Epidermal melanocyte (primary cell): Measurements from ENCODE around the gene LTBP3.

Source experiments
- DNase-seq: peaks from one replicate; pipeline ENCODE4 v3.0.0; 2011; ENCODE audit warnings: low spot score; ENCODE audit not compliant: insufficient read length

LTBP3 gene

DNA sequence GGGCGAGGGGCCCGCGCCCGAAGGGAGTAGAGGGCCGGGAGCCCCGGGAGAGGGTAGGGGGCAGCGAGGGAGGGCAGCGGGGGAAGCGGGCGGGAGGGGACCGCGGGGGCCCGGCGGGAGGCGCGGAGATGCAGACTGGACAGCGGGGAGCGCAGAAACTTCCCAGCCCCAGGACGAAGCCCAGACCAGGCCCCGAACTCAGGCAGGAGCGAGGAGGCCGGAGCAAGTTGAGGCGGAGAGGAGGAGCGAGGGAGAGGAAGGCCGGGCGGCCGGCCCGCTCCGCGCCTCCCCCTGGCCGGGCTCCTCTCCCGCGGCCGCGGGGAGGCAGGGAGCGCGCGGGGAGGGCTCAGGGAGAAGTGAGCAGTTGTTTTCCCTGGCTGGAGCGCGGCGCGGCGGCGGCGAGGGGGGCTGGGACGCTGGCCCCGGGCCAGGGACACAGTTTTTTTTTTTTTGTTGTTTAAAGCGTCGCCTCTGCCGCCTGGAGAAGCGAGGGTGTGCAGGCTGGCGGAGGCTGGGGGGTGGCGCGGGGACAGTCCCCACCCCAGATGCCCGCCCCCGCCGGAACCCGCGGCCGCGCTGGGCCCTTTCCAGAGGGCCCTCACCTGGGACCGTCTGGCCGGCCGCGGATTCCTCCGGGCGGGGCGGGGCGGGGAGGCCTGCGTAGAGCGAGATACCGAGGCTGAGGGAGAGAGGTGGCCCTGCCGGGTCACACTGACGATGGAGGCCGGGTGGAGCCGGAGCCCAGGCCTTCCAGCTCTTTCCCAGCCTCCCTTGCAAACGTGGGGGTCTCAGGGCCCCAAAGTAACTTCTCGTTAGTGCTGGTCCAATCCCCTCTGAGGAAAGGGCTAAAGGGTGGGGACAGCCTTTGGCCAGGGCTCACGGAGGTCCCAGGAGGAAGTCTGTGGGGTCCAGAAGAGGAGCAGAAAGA is at the start of gene LTBP3:
Gene LTBP3, minus strand, starts transcription at position 358 of the 928 bp plus-strand sequence. CDS start 400 bp downstream, outside the sequence.
- peak; percentile 94 for DNase-seq

DNA sequence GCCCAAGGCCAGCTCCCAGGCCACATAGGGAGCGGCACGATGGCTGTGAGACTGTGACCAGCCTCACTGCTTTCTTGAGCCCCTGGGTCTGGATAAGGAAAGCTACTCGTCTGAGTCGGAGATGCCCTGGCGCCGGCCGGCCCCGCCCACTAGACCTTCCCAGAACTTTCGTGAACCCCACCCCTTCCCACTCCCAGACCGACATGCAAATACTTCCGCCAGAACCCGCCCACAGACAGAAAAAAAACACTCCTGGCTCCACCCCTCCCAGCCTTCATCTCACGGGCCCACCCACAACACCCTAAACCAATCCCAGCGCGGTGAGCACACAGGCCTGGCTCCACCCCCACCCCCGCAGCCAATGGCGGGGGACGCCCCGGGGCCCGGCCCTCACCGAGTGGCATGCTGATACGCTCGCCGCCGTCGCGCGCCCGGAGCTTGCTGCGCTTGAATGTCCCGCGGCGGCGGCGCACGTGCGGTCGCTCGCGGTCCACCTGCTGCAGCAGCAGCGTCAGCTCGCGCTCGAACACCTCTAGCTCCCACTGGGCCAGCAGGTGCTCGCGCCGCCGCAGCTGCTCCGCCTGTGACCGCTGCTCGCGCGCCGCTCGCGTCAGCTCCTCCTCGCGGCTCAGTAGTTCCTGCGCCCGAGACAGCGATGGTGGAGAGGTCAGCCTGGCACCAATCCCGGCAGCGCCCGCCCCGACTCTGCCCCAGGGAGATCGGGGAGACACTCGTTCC is 48.9 kb upstream of the LTBP3 start:
- DNase-seq = peak; percentile 100

GRCh38 chr11:65604258-65604657 is 46.1 kb upstream of the LTBP3 start:
- DNase-seq = no peak

DNA sequence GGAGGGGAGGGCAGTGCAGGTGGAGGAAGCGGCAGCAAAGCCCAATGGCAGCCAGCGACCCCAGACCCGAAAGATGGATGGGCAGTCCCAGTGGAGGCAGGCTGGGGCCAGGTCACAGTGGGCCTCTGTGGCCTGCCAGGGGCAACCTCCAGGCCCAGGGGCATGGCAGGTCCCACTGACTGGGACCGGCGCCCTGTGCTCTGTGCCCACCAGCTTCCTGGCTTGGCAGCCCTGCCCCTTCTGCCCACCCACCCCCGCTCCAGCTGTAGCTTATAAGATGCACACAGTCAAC is 41.7 kb upstream of the LTBP3 start:
- no peak for DNase-seq

DNA sequence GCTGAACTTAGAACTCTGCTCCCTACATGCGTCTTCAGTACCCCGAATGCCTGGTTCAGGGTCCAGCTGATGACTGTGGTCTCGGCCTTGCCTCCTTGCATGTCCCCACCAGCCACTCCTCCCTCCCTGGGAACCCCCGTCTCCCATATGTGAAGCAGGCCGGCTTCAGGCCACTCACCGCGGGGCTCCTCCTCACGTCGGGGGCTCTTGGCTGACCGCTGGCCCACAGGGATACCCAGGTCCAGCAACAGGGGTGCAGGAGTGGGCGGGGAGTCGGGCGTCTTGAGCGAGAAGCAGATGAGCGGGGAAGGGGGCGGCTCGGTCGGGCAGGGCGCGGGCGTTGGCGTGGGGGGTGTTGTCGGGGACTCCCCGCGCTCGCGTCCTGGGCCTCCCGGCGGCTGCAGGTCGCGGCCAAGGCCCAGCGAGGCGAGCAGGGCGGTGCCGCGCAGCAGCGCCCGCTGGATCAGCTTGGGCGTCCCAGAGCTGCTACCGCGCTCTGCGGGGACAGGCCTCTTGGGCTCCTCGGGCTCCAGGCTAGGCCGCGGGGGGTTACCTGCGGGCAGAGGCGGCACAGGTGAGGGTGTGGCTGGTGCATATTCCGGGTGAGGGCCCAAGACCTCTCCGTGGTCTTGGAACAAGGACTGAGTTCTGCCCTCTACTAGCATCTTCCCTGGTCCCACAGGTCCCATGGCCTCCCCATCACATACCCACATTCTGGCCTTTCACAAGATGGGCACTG is 41.2 kb upstream of the LTBP3 start:
- DNase-seq = no peak

- DNase-seq = no peak
Measured at GRCh38 chr11:65598258-65598699, 40.1 kb upstream of the LTBP3 start.

- no peak for DNase-seq
Measured at GRCh38 chr11:65596520-65596919, 38.4 kb upstream of the LTBP3 start.

GRCh38 chr11:65595543-65596281 is 37.6 kb upstream of the LTBP3 start, which contains the start of gene KCNK7:
Gene KCNK7 (minus strand): TSS chr11:65595800. CDS start chr11:65595772, 28 bp downstream.
- no peak for DNase-seq

GRCh38 chr11:65595131-65595530 is 37.0 kb upstream of the LTBP3 start:
- no peak for DNase-seq

- no peak for DNase-seq
Measured at GRCh38 chr11:65593518-65594414, 35.6 kb upstream of the LTBP3 start.

- DNase-seq = no peak
Measured at GRCh38 chr11:65592858-65593517, 34.8 kb upstream of the LTBP3 start.

- no peak for DNase-seq
Measured at GRCh38 chr11:65591939-65592857, 34.0 kb upstream of the LTBP3 start.

- no peak for DNase-seq
Measured at GRCh38 chr11:65590240-65590738, 32.1 kb upstream of the LTBP3 start.

DNA sequence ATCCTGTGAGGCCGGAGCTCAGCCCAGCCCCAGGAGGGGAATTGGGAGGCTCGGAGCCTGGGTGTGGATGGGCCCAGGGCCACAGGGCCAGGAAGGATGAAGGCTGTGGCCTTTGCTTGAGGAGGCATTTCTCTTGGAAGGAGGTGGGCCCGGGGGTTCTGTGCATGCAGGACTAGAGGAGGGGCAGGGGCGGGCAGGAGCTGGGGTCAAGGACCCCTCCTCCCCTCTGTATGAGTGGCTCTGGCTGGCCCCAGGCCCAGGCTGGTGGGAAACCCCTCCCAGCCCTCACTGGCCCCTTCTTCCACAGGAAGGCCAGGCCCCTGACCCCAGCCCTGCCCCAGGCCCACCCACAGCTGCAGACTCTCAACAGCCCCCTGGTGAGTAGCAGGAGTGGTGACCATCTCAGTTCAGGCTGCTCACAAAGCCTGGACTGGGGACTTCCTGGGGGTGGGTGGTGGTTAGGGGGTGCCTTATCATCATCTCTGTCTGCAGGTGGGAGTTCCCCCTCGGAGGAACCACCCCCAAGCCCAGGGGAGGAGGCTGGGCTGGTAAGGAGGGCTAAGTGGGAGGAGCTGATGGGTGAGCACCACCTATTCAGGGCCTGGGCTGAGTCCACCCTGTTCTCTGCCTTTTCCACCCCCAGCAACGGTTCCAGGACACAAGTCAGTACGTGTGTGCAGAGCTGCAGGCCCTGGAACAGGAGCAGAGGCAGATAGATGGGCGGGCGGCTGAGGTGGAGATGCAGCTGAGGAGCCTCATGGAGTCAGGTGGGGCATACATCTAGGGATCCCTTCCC is 31.5 kb upstream of the LTBP3 start:
- no peak for DNase-seq

- DNase-seq = no peak
Measured at GRCh38 chr11:65588199-65589054, 30.3 kb upstream of the LTBP3 start.

- peak; percentile 100 for DNase-seq
Measured at GRCh38 chr11:65586676-65587075, 28.5 kb upstream of the LTBP3 start.
